Osteocyte (in vitro differentiated cells): ENCODE data around the gene SPDL1. TPM values are rescaled to one million over a fixed set of nuclear protein-coding genes. Genes with fewer than 3 reads are reported as not detected.

ENCODE experiments used
- DNase-seq: peaks from one replicate; pipeline ENCODE4 v3.0.0; 2021; ENCODE audit warnings: mixed read lengths; ENCODE audit not compliant: unreplicated experiment; ENCODE audit errors: extremely low spot score
- H3K27ac Mint-ChIP-seq: one replicate; pipeline ENCODE4 v1.8.0; 2021; ENCODE audit warnings: mild to moderate bottlenecking, mixed read lengths; ENCODE audit not compliant: unreplicated experiment
- H3K27me3 Mint-ChIP-seq: one replicate; pipeline ENCODE4 v1.8.0; 2021; ENCODE audit warnings: mixed read lengths; ENCODE audit not compliant: unreplicated experiment
- H3K36me3 Mint-ChIP-seq: one replicate; pipeline ENCODE4 v1.8.0; 2021; ENCODE audit warnings: mixed read lengths; ENCODE audit not compliant: unreplicated experiment
- H3K4me1 Mint-ChIP-seq: one replicate; pipeline ENCODE4 v1.8.0; 2021; ENCODE audit warnings: mixed read lengths; ENCODE audit not compliant: unreplicated experiment
- H3K4me3 Mint-ChIP-seq: one replicate; pipeline ENCODE4 v1.8.0; 2021; ENCODE audit warnings: mild to moderate bottlenecking, moderate library complexity, mixed read lengths; ENCODE audit not compliant: unreplicated experiment
- H3K9me3 Mint-ChIP-seq: one replicate; pipeline ENCODE4 v1.8.0; 2021; ENCODE audit warnings: mixed read lengths; ENCODE audit not compliant: unreplicated experiment
- total RNA-seq: library from RNA; stranded (reverse); gene quantifications from 2 replicates; pipeline ENCODE4 v1.2.1, GENCODE V29; 2021
- TF ChIP-seq, protein P1 (sequence below): fragments of 200-600 bp; sonication (generic); IDR thresholded peaks from 2 replicates; pipeline ENCODE4 v1.5.0; 2021; ENCODE audit warnings: antibody characterized with exemption, mild to moderate bottlenecking, moderate library complexity

Gene SPDL1
- total RNA-seq, 1 donor from 2014 or later = 40.4 TPM

DNA sequence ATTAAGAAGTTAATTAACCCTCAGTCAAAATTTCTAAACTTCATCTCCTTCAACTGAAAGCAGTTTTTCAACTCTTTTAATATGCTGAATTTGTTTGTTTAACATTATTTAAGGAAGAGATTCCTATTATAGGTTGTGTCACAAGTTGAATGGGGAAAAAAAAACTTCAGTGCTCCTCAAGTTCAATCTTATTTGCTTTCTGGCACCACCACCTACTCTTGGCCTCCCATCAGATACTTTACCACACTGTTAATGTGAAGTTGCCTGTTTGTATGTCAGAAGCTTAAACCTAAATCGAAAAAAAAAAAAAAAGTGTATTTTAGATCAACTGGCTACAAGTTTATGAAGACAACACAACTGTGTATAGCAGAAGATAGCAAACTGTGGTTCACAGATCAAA lies 49.4 kb downstream of the SPDL1 start:
- Mint-ChIP-seq H3K27ac (no peak overlapping the region), H3K4me3 (no peak overlapping the region), H3K27me3 (no peaks in the 10 kb centered on the region), H3K36me3 (no peaks in the 10 kb centered on the region), H3K4me1 (peaks cover 37% of the 10 kb centered on the region), H3K9me3 (peaks cover 11% of the 10 kb centered on the region)
- TF ChIP-seq, protein P1, sequence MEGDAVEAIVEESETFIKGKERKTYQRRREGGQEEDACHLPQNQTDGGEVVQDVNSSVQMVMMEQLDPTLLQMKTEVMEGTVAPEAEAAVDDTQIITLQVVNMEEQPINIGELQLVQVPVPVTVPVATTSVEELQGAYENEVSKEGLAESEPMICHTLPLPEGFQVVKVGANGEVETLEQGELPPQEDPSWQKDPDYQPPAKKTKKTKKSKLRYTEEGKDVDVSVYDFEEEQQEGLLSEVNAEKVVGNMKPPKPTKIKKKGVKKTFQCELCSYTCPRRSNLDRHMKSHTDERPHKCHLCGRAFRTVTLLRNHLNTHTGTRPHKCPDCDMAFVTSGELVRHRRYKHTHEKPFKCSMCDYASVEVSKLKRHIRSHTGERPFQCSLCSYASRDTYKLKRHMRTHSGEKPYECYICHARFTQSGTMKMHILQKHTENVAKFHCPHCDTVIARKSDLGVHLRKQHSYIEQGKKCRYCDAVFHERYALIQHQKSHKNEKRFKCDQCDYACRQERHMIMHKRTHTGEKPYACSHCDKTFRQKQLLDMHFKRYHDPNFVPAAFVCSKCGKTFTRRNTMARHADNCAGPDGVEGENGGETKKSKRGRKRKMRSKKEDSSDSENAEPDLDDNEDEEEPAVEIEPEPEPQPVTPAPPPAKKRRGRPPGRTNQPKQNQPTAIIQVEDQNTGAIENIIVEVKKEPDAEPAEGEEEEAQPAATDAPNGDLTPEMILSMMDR = no peak
- no peak for DNase-seq

DNA sequence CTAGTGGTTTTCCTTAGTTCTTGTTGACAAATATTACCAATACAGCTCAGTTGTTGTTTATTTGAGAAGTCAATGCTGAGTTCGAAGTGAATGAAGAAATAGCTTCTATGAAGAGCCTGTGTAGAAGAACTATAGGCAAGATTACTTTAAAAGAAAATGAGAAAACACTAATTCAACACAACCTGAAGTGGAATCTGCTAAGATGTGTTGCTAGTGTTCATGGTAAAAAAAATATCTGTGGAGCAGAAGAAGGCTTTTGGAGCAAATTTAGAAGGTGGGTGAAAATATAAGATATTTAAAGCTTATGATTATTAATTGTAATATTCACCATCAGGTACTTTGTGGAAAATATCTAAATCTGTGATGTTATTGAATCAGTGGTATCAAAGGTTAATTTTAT lies 51.0 kb downstream of the SPDL1 start:
- DNase-seq = no peak
- H3K4me3 Mint-ChIP-seq = no peak overlapping the region
- peaks cover 17% of the 10 kb centered on the region for H3K9me3 Mint-ChIP-seq
- H3K36me3 Mint-ChIP-seq = peaks cover 2% of the 10 kb centered on the region
- TF ChIP-seq, protein P1 = no peak
- no peaks in the 10 kb centered on the region for H3K27me3 Mint-ChIP-seq
- H3K27ac Mint-ChIP-seq = no peak overlapping the region
- peaks cover 27% of the 10 kb centered on the region for H3K4me1 Mint-ChIP-seq

DNA sequence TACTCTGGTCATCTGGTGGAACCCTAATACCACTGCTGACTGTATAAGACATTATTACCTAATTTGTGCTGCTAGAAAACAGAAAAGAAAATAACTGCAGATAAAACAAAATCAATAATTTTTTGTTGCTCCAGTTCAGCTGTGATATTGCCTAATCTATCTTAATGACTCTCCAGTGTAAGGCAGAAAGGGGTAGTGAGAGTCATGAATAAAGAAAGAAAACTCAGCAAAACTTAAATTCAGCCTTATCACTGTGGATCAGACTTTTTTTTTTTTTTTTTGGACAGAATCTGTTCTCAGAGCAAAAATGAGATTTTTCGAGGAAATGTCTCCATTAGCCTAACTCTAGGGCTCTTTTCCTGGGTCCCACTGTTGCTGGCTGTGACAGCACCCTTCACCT lies 52.4 kb downstream of the SPDL1 start:
- Mint-ChIP-seq H3K4me3 (no peak overlapping the region), H3K27me3 (no peaks in the 10 kb centered on the region)

DNA sequence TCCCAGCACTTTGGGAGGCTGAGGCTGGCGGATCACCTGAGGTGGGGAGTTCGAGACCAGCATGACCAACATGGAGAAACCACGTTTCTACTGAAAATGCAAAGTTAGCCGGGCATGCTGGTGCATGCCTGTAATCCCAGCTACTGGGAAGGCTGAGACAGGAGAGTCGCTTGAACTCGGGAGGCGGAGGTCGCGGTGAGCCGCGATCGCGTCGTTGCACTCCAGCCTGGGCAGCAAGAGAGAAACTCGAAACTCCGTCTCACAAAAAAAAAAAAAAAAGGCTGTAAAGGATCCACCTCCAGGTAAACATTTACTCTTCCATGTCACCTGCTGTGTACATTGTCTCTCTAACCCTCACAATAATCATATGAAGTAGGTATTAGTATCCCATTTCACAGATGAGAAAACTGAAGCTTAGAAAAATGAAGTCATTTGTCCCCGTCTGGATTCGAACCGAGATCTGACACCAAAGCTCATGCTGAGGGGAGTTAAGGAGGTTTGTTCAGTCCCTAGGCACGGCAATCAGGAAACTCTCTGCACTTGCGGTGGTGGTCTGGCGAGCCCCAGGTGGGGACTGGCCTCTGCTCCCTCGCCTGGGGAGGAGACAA lies 53.0 kb downstream of the SPDL1 start:
- peaks cover 2% of the 10 kb centered on the region for H3K36me3 Mint-ChIP-seq
- no peak for DNase-seq
- peaks cover 17% of the 10 kb centered on the region for H3K9me3 Mint-ChIP-seq
- no peak overlapping the region for H3K27ac Mint-ChIP-seq
- H3K4me3 Mint-ChIP-seq = no peak overlapping the region
- no peaks in the 10 kb centered on the region for H3K27me3 Mint-ChIP-seq
- TF ChIP-seq, protein P1 = no peak
- peaks cover 13% of the 10 kb centered on the region for H3K4me1 Mint-ChIP-seq

More for the DNA sequence above, 52.4 kb downstream of the SPDL1 start:
- TF ChIP-seq, protein P1 = no peak
- Mint-ChIP-seq H3K27ac (no peak overlapping the region), H3K4me1 (peaks cover 16% of the 10 kb centered on the region), H3K9me3 (peaks cover 17% of the 10 kb centered on the region), H3K36me3 (peaks cover 2% of the 10 kb centered on the region)
- DNase-seq = no peak

DNA sequence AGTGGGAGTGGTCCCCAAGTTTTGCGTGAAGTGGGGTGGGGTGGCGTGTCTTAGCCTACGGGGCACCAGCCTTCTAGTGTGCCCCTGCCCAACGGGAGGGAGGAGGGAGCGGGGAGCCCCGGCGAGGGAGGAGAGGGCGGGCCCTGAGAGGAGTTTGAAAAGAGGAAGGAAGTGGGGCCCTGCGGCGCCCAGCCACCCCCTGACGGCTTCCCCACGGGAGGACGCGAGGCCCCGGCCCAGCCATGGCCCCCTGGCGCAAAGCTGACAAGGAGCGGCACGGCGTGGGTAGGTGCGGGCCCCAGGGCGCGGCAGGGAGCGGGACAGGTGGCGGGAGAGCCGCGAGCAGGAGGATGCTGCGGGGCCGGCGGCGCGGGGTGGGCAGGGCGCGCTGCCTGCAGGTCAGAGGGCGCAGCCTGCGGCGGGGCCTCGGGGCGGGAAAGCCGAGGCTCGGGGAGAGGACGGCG lies 53.5 kb downstream of the SPDL1 start, which contains the start of gene DOCK2:
Gene DOCK2 (plus strand): TSS at position 191 of the 464 bp plus-strand sequence. CDS start 52 bp downstream, at position 243.
- H3K9me3 Mint-ChIP-seq = peaks cover 14% of the 10 kb centered on the region
- TF ChIP-seq, protein P1 = no peak
- H3K27me3 Mint-ChIP-seq = no peaks in the 10 kb centered on the region
- peaks cover 2% of the 10 kb centered on the region for H3K36me3 Mint-ChIP-seq
- DNase-seq = no peak
- H3K27ac Mint-ChIP-seq = no peak within 1 kb of the TSS
- H3K4me1 Mint-ChIP-seq = peaks cover 7% of the 10 kb centered on the region
- no peak within 1 kb of the TSS for H3K4me3 Mint-ChIP-seq
